Cardiac muscle cell (in vitro differentiated cells and primary cell): ENCODE results near the gene SPACA1. TPM values are rescaled to one million over a fixed set of nuclear protein-coding genes. Genes with fewer than 3 reads are reported as not detected.

Source experiments
- DNase-seq, 2 donors: peaks; one replicate each; pipeline versions ENCODE4 v3.0.0 to v3.0.0-alpha.2; 2010 to 2017; ENCODE audit warnings: low read depth in 1 of 2, low spot score in 1 of 2
- H3K27ac ChIP-seq: fragments of 200-600 bp; sonication (generic); 2 replicates; pipeline ENCODE4 v1.5.1; 2016
- H3K27me3 ChIP-seq: fragments of 200-600 bp; sonication (generic); 2 replicates; pipeline ENCODE4 v1.6.0; 2016; ENCODE audit warnings: control low read depth
- H3K36me3 ChIP-seq: fragments of 200-600 bp; sonication (generic); 2 replicates; pipeline ENCODE4 v1.5.1; 2016; ENCODE audit warnings: control low read depth
- H3K4me1 ChIP-seq: fragments of 200-600 bp; sonication (generic); 2 replicates; pipeline ENCODE4 v1.8.1; 2017; ENCODE audit warnings: low read depth, mild to moderate bottlenecking, mixed run types
- H3K4me3 ChIP-seq: fragments of 200-600 bp; sonication (generic); 2 replicates; pipeline ENCODE4 v1.5.1; 2016; ENCODE audit warnings: mild to moderate bottlenecking
- H3K9me3 ChIP-seq: fragments of 200-600 bp; sonication (generic); 2 replicates; pipeline ENCODE4 v1.5.1; 2017; ENCODE audit warnings: low read depth, mild to moderate bottlenecking, control low read depth
- polyA plus RNA-seq: library from polyadenylated mRNA; unstranded; fragments of >200 nt; fragmentation: Nextera tagmentation; extraction: Ambion mirVana; gene quantifications from 2 replicates; pipeline ENCODE4 v1.2.1, GENCODE V29; 2016
- total RNA-seq: library from RNA; depleted of rRNA; stranded (reverse); fragments of >200 nt; gene quantifications from 2 replicates; pipeline ENCODE4 v1.2.3, GENCODE V29; 2016
- TF ChIP-seq, protein P1 (sequence below): IDR thresholded peaks from 2 replicates; pipeline ENCODE4 v1.5.1; 2012; ENCODE audit warnings: low read depth, mild to moderate bottlenecking, low read length

SPACA1 gene
- total and polyA plus RNA-seq, 2 experiments from 2014 or later = not detected

GRCh38 chr6:88008831-88009231, 38.8 kb upstream of the SPACA1 start:
- no peak for DNase-seq
- Histone ChIP-seq H3K27ac (no peak overlapping the region), H3K9me3 (no peaks in the 10 kb centered on the region), H3K4me1 (peaks cover 15% of the 10 kb centered on the region), H3K4me3 (no peak overlapping the region), H3K36me3 (no peaks in the 10 kb centered on the region), H3K27me3 (no peaks in the 10 kb centered on the region)
- TF ChIP-seq, protein P1, sequence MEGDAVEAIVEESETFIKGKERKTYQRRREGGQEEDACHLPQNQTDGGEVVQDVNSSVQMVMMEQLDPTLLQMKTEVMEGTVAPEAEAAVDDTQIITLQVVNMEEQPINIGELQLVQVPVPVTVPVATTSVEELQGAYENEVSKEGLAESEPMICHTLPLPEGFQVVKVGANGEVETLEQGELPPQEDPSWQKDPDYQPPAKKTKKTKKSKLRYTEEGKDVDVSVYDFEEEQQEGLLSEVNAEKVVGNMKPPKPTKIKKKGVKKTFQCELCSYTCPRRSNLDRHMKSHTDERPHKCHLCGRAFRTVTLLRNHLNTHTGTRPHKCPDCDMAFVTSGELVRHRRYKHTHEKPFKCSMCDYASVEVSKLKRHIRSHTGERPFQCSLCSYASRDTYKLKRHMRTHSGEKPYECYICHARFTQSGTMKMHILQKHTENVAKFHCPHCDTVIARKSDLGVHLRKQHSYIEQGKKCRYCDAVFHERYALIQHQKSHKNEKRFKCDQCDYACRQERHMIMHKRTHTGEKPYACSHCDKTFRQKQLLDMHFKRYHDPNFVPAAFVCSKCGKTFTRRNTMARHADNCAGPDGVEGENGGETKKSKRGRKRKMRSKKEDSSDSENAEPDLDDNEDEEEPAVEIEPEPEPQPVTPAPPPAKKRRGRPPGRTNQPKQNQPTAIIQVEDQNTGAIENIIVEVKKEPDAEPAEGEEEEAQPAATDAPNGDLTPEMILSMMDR = no peak

- Histone ChIP-seq H3K4me3 (no peak overlapping the region), H3K4me1 (no peaks in the 10 kb centered on the region), H3K27me3 (no peaks in the 10 kb centered on the region), H3K36me3 (no peaks in the 10 kb centered on the region), H3K27ac (no peak overlapping the region), H3K9me3 (no peaks in the 10 kb centered on the region)
- TF ChIP-seq, protein P1 = no peak
- DNase-seq = no peak
Measured at GRCh38 chr6:88013015-88013414, 34.6 kb upstream of the SPACA1 start.

- Histone ChIP-seq H3K27me3 (no peaks in the 10 kb centered on the region), H3K4me1 (no peaks in the 10 kb centered on the region), H3K36me3 (no peaks in the 10 kb centered on the region), H3K9me3 (no peaks in the 10 kb centered on the region), H3K27ac (no peak overlapping the region), H3K4me3 (no peak overlapping the region)
- TF ChIP-seq, protein P1 = no peak
- DNase-seq = no peak
Measured at GRCh38 chr6:88013554-88013953, 34.1 kb upstream of the SPACA1 start.

- DNase-seq = no peak
- H3K4me1 ChIP-seq = no peaks in the 10 kb centered on the region
- H3K9me3 ChIP-seq = no peaks in the 10 kb centered on the region
- TF ChIP-seq, protein P1 = no peak
- H3K36me3 ChIP-seq = no peaks in the 10 kb centered on the region
- H3K4me3 ChIP-seq = no peak overlapping the region
- H3K27me3 ChIP-seq = no peaks in the 10 kb centered on the region
- H3K27ac ChIP-seq = no peak overlapping the region
Measured at GRCh38 chr6:88020439-88020838, 27.2 kb upstream of the SPACA1 start.

DNA sequence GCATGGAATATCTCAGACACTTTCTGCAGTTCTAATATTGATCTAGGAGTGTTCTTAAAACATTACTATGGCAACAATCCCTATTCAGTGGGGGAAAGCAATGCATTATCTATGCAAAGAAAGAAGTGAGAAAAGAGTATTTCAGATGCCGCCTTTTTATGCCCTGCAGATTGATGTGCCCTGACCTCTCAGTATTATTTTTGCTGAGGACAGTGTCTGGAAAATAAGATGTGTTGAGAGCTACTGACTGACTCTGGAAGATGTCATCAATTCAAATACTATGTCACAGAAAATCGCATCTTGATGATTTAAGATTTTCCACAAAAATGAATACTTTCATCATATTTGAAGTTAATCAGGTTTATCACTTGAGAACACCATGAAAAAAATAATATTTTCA, 22.9 kb upstream of the SPACA1 start:
- Histone ChIP-seq H3K36me3 (no peaks in the 10 kb centered on the region), H3K4me1 (no peaks in the 10 kb centered on the region), H3K9me3 (no peaks in the 10 kb centered on the region), H3K27ac (no peak overlapping the region), H3K27me3 (no peaks in the 10 kb centered on the region), H3K4me3 (no peak overlapping the region)
- TF ChIP-seq, protein P1 = no peak
- no peak for DNase-seq

GRCh38 chr6:88031550-88031949, 16.1 kb upstream of the SPACA1 start:
- H3K27me3 ChIP-seq = no peaks in the 10 kb centered on the region
- no peaks in the 10 kb centered on the region for H3K9me3 ChIP-seq
- H3K4me3 ChIP-seq = no peak overlapping the region
- H3K36me3 ChIP-seq = no peaks in the 10 kb centered on the region
- no peak for DNase-seq
- no peaks in the 10 kb centered on the region for H3K4me1 ChIP-seq
- TF ChIP-seq, protein P1 = no peak
- no peak overlapping the region for H3K27ac ChIP-seq
